HG03196 (cell line): ENCODE measurements around the gene FAM241B.

Experiments used
- ATAC-seq: cut with Tn5 transposase; IDR thresholded peaks from one replicate; pipeline ENCODE4 v1.9.1; 2021; ENCODE audit not compliant: unreplicated experiment

FAM241B gene

DNA sequence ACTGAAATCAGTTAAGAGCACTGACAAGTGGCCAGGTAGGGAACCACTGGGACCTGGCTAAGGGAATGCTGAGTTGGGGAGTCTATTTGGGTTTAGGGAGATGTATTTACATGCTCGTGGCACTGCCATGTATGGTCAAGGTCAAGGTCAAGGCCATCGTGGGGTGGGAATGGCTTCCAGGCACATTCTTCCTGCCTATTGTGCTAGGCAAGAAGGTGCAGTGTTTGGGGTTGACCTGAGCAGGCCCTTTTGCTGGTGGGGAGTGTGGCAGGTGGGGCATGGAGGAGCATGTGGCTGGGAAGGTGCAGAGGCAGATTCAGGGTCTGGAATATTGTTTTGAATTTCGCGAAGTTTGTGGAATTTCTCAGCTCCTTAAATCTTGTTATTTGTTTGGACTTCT is 17.8 kb downstream of the FAM241B start:
- no peak for ATAC-seq

DNA sequence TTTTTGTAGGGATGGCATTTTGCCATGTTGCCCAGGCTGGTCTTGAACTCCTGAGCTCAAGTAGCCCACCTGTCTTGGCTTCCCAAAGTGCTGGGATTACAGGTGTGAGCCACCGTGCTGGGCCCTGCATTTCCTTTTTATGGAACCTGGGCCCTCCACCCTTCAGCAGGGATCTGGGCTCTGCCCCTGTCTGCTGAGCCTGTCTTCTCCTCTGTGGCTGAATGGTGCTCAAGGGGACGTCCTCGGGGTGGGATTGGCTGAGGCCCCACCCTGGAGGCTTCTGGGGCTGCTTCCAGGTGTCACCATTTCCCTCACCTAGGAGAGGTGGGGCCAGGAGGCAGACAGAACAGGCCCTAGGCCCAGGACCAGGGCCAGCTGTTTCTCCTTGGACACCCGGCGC is 18.4 kb downstream of the FAM241B start:
- ATAC-seq: no peak

DNA sequence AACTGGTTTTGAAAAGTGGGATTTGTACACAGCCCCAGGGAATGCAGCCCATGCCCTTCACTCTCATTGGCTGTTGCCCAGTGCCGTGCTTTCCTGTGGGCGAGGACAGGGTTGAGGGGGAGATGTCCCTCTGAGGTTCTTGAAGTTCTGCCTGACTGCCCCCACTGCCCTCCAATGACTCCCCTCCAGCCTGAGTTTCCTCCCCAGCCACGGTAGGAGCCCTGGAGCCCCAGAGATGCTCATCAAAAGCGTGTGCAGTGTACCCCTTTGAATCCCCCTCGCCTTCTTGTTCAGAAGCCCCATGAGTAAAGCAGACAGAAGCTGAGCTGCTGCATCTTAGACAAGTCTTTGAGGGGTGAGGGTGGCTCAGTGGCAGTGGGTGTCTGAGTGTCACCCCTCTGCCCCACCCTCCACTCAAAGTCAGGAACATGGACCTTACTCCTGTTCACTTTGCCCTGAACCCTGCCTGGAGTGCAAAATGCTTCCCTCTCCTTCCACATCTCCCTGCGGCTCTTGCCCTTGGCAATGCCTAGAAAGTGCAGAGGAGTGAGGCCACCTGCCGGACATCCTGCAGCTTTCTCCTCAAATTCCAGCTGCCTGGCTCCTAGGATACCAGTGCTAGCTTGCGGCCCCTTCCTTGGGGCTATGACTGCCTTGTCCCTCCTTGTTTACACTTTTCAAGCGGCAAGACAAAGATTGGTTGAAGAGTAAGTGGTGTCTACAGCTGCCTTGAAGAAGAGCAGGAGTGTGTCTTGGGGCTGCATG is 19.9 kb downstream of the FAM241B start:
- ATAC-seq: no peak

DNA sequence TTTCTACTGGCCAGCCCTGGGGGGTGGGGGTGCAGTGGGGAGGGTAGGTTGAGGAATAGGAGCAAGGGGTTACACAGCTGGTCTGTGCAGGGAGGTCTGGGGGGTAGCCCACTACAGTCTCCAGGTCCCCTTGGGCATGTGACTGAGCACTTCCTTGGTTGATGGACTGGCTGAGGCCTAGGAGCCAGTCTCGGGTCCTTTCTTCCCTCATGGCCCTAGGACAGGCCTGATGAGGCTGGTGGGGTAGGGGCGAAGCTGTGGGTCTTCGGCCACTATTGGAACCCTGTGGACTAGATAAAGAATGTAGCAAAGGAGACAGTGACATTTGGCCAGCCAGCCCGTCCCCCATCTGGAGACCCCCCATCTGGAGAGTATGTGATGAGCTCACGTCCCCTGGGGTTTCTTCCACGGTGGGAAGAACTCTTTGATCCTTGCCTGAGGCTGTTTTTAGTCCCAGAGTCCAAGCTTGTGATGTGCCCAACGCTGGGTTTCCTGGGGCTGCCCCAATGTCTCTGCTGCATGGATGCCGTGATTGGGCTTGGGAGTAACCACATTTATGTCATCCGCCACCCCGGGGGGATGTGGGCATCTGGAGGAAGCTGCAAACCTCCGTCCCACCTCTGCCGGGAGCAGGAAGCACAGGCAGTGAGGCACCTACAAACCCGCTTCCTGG is 20.7 kb downstream of the FAM241B start:
- ATAC-seq: no peak

DNA sequence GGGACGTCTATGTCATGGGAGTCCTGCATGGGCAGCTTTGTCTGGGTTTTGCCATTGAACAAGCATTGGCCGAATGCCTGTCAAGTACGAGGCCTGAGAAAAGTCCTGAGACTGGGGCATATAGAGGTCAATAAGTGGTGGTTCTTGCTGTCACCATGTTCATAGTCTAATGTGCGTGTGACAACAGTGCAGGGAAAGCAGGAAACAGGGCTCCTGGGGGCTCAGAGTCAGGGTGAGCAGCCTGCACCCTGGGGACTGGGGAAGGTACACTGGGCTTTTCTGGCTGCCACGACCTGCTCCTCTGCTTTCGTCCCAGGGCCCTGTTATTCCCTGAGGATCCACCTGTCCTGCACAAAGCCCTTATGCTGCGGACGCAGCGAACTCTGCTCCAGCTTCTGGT is 21.3 kb downstream of the FAM241B start:
- ATAC-seq: no peak

DNA sequence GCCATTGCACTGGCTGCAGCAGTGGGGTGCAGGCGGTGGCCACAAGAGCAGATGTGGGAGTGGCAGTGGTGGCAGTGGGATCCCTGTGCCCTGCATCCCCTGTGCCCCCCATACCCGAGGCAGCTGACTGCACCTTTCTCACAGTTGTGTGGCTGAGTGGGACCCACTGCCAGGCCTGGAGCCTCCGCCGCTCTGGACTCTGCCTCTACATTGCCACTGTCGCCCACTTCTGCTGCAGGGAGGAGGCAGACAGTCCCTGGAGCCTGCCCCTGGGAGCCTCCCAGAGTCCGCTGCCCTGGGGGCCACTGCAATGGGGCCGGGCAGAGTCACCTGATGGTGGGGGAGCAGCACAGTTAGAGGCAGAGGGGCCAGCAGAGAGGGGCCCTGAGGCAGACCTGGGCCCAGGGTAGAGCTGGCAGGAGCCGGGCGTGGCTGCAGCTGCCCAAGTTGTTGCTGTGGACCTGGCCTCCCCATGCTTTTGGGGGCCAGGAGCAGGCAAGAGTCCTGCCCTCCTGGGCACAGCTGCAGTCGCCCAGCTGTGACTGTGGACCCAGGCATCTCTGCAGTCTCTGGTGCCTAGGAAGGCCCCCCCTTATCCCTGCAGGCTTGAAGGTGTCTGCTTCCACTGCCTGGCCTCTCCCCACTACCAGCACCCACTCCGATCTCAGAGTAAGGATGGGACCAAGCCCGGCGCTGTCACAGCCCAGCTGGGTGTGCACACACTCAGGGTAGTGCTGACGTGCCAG is 22.2 kb downstream of the FAM241B start:
- no peak for ATAC-seq

DNA sequence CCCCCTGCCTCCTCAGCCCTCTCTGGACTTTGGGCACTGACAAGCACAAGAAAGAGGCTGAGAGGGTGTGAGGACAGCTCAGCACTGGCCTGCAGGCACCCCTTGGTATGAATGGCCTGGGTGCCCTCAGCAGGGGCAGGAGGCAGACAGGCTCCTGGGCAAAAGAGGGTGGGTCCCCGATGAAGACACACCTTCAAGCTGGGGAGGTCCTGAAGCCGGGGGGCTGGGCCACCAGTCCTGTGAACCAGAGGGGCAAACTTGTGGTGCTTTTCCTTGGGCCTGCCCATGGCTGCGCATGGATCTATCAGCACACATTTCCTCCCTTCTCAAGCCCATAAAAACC is 22.8 kb downstream of the FAM241B start:
- ATAC-seq: no peak

DNA sequence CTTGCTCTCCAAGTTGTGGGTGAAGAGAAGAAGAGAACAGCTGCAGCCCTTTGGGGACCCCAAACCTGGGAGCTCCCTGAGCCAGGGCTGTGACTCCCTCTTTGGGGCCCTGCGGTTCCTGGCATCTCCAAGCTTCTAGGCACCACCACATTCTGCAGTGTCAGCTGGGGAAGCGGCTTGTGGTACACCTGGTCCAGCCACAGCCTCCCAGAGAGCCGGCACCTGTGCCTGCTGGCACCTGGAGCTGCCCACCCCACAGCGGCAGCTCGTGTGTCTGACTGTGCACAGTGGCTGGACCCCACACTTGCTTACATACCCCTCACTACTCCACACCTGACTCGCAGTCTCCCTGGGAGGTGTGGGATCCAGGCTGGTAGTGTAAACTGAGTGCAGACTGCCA is 23.5 kb downstream of the FAM241B start:
- no peak for ATAC-seq

DNA sequence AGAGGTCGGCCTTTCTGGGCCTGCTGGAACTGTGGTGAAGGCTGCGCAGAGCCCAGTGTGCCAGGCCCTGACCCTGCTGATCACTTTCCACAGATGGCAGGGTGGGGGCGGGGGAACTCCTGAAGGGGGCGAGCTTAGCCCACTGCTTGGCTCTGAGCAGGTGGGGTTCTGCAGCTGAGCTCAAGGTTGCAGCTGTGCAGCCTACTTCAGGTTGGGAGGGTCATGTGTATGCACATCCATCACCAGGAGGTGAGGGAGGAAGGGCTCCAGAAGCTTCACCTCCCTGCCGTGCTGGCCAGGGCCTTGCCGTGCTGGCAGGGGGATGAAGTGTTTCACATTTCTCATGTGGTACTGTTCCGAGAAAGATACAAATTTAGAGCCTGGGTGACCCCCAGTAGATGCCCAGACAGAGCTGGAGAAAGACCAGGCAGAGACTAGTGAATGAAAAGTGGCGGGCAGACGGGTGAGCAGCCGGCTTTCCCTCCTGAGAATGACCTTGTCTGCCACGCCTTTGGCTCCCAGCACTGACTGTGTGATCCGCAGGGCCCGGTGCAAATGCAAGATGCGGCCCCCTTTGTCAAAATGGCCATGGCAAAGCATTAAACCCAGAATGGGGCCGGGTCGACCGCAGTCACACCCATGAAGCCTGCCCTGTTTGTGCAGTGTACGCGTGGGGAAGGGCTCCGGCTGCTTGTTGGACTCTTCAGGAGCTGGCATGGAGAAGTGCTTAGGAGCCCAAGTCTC is 25.2 kb downstream of the FAM241B start:
- no peak for ATAC-seq

DNA sequence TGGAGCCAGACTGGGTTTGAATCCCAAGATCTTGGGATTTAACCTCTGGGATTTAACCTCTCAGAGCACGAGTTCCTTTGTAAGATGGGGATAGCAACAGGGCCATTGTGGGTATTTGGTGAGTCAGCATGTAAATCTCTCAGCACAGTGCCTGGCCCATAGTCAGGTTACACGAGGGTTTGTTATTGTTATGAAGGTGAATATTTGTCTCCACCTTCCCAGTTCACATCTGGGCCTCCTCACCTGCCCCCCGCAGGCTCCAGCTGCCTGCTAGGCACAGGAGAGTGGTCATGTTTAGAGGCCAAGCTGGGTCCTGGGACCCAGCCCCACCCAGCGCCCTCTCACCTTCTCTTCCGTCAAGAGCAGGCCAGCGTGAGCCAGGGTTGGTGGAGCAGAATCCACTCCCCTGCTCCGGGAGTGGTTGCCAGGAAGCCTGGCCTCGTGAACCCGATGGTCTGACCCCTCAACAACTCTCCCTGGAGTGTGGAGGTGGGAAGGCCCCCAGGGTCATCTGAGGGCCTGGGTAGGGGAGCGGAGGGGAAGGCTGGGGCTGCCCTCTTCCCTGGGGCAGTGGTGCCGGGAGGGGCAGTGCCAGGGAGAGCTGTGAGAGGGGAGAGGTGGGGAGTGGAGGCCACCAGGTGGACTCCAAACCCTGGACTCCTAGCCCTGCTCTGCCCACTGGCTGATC is 26.0 kb downstream of the FAM241B start:
- ATAC-seq: no peak

DNA sequence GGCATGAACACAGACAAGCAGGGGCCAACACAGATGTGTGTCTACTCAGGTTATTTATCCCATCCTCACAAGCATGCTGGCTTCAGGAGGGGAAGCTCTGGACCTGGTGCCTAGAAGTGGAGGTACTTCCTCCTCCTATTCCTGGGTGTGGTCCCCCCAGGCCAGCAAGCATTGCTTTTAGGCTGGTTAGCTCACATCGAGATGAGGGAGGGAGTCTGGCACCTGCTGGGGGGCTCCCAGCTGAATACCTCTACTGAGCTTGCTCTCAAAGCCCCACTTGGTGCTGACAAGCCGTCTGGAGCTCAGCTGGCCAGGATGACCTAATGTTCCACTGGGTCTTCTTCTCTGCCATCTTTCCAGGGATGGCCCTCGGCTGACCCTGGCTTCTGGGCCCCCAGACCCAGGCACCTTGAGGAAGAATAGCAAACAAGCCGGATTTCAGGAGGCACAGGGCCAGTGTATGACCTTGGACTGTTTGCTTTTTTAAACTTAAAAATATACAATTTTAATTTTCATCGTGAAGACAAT is 26.8 kb downstream of the FAM241B start:
- ATAC-seq: no peak

DNA sequence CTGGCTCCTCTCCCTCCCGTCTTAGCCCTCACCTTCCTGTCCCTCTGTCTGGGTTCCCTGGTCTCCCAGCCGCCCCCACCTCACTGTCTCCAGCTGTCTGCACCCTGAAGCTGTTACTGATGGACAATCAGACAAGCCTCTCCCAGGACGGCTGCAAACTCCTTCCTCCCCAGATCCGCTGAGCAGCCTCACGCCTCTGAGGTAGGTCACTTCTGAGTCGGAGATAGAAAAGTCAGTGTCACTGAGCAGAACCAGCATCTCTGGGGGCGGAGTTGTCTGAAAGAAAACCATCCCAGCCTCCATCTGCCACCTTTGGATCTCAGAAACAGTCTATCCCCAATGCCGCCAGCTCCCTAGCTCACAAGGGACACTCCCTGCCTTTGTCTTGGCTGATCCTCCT is 27.4 kb downstream of the FAM241B start:
- ATAC-seq: no peak

DNA sequence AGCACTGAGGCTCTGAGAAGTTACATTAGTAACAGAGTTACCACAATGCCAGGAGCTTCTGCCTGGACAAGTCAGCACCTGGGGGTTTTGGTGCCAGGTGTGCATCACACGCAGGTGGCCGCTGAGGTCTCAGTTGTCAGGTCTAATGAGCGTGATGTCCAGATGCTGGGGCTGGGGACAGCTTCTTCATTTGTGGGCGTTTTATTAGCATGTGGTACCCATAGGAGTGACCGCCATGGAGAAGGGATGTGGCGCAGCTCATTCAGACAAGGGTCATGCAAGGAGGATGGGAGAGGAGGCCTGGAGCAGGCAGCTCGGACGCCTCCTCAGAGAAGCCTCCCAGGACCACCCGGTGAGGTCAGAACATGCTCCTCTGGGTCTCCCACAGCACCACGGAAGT is 27.8 kb downstream of the FAM241B start:
- no peak for ATAC-seq

DNA sequence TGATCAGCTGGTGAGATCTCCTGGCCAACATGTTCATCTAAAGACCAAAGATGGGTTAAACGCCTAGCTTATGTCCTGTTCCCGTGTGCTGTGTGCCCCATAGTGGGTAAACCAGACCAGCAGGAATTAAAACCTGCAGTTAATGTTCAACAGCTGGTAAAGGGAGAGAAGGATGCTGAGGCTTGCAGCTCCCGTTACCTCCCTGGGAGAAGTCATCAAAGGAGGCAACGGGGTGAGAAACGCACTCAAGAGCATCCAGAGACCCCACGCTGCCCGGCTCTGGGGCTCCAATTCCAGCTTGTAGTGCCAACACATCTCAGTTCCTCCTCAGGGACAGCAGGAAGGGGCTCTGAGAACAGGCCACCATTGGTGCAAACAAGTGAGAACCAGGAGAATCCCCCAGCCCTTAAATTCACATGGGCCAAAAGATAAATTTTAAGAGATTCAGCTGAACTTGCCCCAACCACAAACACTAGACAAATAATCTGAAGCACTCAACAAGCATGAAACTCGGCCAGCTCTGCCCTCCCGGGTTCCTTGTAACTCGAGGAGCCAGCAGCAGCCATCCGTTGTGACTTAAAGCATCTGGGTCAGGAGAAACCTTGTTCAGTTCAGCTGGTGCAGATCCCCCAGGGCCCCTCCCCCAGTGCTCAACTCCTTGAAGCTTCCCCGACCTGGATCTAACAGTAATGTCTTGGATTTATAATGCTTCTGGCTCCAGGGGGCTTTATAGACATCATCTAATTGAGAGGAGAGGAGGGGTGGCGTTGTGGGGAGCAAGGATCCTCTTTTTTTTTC is 29.4 kb downstream of the FAM241B start:
- no peak for ATAC-seq

DNA sequence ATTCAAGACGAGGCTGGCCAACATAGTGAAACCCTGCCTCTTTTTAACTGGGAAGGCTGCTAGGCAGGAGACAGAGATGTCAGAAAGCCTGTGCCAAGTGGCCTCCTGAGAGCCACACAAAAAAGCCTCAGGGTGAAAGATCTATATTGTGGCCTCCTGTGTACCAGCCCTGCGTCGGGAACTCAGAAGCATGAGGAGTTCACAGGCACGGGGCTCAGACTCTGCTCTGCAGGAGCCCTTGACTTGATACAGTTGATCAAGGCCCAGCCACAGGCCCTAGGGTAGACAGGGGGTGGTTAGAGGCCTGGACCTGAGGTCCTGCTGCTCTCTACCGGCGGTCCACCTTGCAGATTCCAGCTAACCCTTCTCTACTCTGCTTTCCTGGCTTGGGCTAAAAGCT is 30.2 kb downstream of the FAM241B start:
- ATAC-seq: no peak

DNA sequence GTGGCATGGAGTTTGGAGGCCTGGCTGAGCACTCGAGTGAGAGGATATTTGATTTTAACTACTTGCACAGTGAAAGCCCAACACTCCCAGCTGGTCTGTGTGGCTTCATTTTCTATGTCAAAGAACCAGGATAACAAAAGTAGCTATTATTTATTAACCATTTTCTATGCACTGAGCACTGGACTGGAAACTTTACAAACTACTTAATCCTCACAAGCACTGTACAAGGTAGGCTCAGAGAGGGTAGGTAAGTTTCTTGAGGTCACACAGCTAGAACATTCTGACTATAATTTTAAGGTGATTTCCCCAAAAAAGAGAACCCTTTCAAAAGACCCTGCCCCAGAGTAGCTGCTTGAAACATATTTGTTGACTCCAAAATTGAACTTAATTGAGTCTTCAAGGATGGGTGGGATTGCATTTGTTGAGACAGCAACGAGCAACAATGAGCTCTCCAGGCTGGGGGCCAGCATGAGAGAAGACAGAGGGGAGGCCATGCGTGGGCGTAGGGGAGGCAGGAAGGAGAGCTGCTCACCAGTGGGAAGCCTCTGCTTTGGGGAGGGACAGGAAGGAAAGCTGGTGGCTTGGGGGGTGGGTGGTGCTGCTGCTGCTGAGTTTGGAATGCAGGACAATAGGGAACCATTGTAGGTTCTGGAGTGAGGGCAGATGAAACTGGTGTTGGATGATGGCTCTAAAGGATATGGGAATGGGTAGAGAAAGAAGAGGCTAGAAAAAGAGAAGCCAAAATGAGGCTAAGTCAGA is 31.5 kb downstream of the FAM241B start:
- no peak for ATAC-seq

DNA sequence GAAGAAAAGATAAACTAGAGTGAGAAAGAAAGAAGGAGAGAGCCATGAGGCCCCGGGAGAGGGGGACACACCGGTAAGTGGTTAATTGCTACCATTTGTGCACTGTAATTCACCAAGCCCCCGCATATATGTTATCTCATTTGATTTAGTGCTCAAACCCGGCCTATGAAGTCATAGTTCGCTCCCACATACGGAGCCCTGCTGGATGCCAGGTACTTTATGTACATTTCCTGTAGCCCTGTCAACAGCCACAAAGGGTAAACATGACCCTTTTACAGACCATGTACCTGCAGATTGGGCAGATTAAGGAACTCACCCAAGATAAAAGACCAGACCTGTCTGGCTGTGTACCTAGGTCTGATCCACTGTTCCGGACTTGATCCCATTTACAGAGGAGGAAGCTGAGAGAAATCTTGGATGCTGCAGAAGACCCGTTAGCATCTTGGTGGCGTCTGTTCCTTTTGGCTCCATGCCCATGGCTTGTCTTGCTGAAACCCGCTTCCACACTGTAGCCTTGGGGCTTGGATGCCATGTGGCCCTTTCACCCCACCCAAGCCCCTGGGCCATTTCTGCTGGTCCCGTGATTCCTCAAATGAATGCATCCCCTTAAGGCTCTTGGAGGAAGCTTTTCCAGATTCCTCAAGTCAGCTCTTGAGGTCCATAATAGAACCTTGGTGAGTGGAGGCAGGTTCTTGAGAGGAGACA is 32.3 kb downstream of the FAM241B start:
- ATAC-seq: no peak

DNA sequence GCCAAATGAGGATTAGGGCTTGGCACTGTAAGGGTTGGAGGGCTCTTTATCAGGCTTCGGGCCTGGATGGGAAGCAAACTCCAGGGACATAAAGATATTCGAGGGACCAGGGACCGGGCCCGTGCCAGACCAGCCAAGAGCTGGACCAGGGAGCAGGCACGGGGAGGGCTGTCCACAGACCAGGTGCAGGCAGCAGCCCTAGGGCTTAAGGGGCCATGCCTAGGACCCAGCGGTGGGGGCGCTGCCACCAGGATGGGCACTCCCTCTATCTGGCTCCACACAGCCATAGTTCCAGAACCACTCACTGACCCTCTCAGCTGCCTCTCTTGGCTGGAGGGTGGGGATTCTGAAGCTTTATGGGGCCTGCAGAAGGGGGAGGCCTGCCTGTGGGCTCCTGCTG is 32.9 kb downstream of the FAM241B start:
- no peak for ATAC-seq
